Stimulated activated CD4-positive, alpha-beta T cell treated with anti-CD3 and anti-CD28 coated beads, Interleukin-1b, Interleukin-23, amount 100 ng/mL, for 1 hour (primary cell): ENCODE measurements around the gene AGPAT3.

Source experiments
- DNase-seq, 2 donors: peaks; one replicate each; pipeline ENCODE4 v3.0.0-alpha.2; 2020; ENCODE audit warnings: low read depth in 2 of 2

The AGPAT3 gene

GRCh38 chr21:43906585-43907370 lies 41.8 kb downstream of the AGPAT3 start:
- DNase-seq = no peak

GRCh38 chr21:43907751-43908150 lies 42.7 kb downstream of the AGPAT3 start:
- DNase-seq = no peak

GRCh38 chr21:43908167-43908566 lies 43.1 kb downstream of the AGPAT3 start:
- no peak for DNase-seq

GRCh38 chr21:43909741-43910400 lies 44.8 kb downstream of the AGPAT3 start:
- DNase-seq = no peak

GRCh38 chr21:43910460-43910859 lies 45.4 kb downstream of the AGPAT3 start:
- no peak for DNase-seq

GRCh38 chr21:43911015-43911934 lies 46.3 kb downstream of the AGPAT3 start:
- DNase-seq = no peak

- no peak for DNase-seq
Measured at GRCh38 chr21:43911935-43912487, 47.0 kb downstream of the AGPAT3 start.

- DNase-seq = no peak
Measured at GRCh38 chr21:43912500-43912899, 47.5 kb downstream of the AGPAT3 start.

GRCh38 chr21:43912910-43913309 lies 47.9 kb downstream of the AGPAT3 start:
- DNase-seq = no peak

- no peak for DNase-seq
Measured at GRCh38 chr21:43913928-43914327, 48.9 kb downstream of the AGPAT3 start.

GRCh38 chr21:43916076-43916475 lies 51.1 kb downstream of the AGPAT3 start:
- DNase-seq = no peak

GRCh38 chr21:43916691-43917514 lies 51.9 kb downstream of the AGPAT3 start:
- peak in 1 of 2 donors; percentile 24 for DNase-seq

GRCh38 chr21:43917515-43918384 lies 52.7 kb downstream of the AGPAT3 start:
- DNase-seq = no peak

GRCh38 chr21:43918385-43918947 lies 53.4 kb downstream of the AGPAT3 start:
- DNase-seq = no peak

- no peak for DNase-seq
Measured at GRCh38 chr21:43919283-43919682, 54.3 kb downstream of the AGPAT3 start.

- DNase-seq = no peak
Measured at GRCh38 chr21:43919871-43920801, 55.1 kb downstream of the AGPAT3 start.

GRCh38 chr21:43921571-43921978 lies 56.6 kb downstream of the AGPAT3 start:
- no peak for DNase-seq
